GM12873 (cell line): ENCODE results near the gene ZNF664.

Experiments
- CTCF ChIP-seq: IDR thresholded peaks from 2 replicates; pipeline ENCODE4 v1.5.1; 2012; ENCODE audit warnings: low read depth, mild to moderate bottlenecking, moderate library complexity, low read length, control low read depth; ENCODE audit not compliant: insufficient read depth; ENCODE audit errors: missing control alignments

Gene ZNF664

GRCh38 chr12:123987022-123987421 is 14.0 kb downstream of the ZNF664 start:
- TF ChIP-seq CTCF = no peak

- no peak for TF ChIP-seq CTCF
Measured at GRCh38 chr12:123989168-123989567, 16.2 kb downstream of the ZNF664 start.

GRCh38 chr12:123989753-123990152 is 16.7 kb downstream of the ZNF664 start:
- TF ChIP-seq CTCF = no peak

- no peak for TF ChIP-seq CTCF
Measured at GRCh38 chr12:123990511-123990910, 17.5 kb downstream of the ZNF664 start.

GRCh38 chr12:123991372-123991951 is 18.4 kb downstream of the ZNF664 start:
- TF ChIP-seq CTCF = no peak

- no peak for TF ChIP-seq CTCF
Measured at GRCh38 chr12:123992118-123992825, 19.3 kb downstream of the ZNF664 start.

GRCh38 chr12:123995023-123995748 is 22.2 kb downstream of the ZNF664 start:
- TF ChIP-seq CTCF = no peak
